CD4-positive, alpha-beta T cell treated with Interleukin-21 for 1 hour (primary cell): Measurements from ENCODE around the gene XRCC2.
"Not testable (repeated sequence)": the region's sequence is repeated elsewhere in the genome, so short reads cannot be mapped to it uniquely, and the experiment has no call there.

Experiments used
- DNase-seq: peaks from one replicate; pipeline ENCODE4 v3.0.0-alpha.2; 2020

XRCC2 gene

DNA sequence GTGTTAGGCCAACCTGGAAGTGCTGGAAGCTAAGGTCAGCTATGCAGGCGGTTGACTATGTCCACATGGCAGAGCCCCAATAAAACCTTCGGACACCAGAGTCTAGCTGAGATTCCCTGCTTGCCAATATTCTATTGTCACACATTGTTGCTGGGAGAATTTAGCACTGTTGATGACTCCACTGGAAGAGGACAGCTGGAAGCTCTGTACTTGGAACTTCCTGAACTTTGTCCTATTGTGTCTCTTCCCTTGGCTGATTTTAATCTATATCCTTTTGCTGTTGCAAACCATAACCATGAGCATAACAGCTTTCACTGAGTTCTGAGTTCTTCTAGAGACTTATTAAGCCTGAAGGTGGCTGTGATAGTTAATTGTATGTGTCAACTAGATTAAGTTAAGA is 12.0 kb downstream of the XRCC2 start:
- DNase-seq = no peak

- DNase-seq = no peak
Observed at GRCh38 chr7:152663148-152663740, 12.7 kb downstream of the XRCC2 start.

GRCh38 chr7:152661479-152661878 is 14.5 kb downstream of the XRCC2 start:
- no peak for DNase-seq

GRCh38 chr7:152660021-152660420 is 15.9 kb downstream of the XRCC2 start:
- DNase-seq = no peak

DNA sequence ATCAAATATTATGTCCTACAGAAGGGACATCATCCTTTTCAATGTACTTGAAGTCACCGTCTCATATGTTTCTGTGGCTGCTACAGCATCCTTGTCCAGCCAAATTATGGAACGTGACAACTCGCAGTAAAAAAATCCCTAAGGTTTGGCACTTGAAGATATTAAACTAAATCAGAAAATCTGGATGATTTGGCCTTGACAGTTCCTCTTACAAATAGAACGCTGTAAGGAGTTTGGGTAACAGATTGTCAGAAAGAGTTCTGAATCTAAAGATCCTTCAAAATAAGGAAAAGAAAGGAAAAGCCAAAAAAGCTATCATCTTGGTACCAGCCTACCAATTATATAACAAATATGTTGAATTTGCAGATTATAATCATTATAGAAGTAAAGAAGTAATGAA is 21.0 kb downstream of the XRCC2 start:
- no peak for DNase-seq

DNA sequence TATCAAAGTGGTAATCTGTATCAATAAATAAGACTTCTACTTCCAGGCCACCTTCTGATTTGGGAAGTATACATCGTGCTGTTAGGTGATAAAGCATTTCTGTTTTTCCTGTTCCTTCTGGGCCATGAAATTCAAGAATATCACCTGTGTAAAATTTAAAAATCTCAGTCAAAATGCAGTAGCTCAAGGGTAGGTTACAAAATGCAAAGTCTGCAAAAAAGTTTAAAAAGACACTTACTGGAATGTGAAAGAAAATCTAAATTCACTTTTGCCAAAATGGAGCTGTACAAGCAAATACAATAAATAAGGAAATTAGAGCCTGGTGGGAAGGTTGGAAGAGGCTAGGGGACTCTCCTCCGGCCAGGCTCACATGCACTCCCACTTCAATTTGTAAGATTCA is 26.7 kb downstream of the XRCC2 start:
- DNase-seq = no peak

DNA sequence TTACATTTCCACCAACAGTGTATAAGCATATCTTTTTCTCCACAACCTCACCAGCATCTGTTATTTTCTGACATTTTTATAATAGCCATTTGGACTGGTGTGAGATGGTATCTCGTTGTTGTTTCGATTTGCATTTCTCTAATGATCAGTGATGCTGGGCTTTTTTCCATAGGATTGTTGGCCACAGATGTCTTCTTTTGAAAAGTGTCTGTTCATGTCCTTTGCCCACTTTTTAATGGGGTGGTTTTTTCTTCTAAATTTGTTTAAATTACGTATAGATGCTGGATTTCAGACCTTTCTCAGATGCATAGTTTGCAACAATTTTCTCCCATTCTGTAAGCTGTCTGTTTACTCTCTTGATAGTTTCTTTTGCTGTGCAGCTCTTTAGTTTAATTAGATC is 28.9 kb downstream of the XRCC2 start:
- no peak for DNase-seq

DNA sequence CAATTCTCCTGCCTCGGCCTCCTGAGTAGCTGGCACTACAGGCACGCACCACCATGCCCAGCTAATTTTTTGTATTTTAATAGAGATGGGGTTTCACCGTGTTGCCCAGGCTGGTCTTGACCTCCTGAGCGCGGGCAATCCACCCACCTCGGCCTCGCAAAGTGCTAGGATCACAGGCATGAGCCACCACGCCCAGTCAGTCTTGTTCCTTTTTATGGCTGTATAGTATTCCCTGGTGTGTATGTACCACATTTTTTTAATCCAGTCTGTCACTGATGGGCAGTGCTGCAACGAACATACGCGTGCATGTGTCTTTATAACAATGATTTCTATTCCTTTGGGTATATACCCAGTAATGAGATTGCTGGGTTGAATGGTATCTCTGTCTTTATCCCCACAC is 29.4 kb downstream of the XRCC2 start:
- DNase-seq = not testable (repeated sequence)

DNA sequence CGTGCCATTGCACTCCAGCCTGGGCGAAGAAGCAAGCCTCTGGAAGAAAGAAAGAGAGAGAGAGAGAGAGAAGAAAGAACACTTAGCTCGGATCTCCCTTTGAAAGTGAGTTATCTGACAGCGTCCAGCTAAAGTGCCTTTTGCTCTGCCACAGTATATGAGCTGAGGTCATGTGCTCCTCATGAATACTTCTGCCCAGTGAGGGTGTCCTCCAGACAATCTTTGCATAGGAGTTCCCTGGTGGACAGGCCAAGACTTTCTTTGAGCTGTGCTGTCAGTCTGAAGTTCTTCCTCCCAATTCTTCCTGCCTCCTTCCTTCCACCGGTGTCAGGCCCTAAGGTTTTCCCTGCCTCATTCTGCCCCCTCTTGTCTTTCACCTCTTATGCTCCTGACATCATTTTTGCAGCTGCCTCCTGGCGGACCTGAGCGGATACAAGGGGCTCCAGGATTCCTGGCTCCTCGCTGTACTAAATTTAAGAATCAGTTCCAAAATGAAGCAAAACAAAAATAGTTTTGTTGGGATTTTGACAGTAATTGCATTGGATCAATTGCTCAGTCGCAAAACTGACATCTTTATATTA is 31.9 kb downstream of the XRCC2 start:
- no peak for DNase-seq

GRCh38 chr7:152641384-152641783 is 34.6 kb downstream of the XRCC2 start:
- DNase-seq = no peak

- no peak for DNase-seq
Observed at GRCh38 chr7:152640829-152641228, 35.1 kb downstream of the XRCC2 start.

DNA sequence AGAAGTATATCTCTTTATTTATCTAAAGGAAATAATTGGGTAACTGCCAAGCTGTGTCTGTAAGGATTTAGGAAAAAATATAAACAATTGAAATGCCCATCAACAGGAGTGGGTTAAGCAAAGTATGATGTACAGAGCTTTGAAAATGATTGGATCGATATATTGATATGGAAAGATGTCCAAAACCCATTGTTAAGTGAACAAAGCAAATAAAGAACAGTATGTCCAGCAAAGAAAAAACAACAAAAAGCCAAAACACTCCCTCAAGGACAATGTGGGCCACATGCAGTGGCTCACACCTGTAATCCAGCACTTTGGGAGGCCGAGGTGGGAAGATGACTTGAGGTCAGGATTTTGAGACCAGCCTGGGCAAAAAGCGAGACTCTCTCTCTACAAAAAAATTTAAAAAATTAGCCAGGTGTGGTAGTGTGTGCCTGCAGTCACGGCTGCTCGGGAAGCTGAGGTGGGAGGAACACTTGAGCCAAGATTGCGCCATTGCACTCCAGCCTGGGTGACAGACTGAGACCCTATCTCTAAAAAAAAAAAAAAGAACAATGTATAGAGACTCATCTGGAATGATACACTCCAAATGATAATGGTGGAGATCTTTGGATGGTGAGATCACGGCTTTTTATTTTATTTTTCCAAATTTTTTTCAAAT is 37.9 kb downstream of the XRCC2 start:
- DNase-seq = no peak

- no peak for DNase-seq
Observed at GRCh38 chr7:152637161-152637560, 38.8 kb downstream of the XRCC2 start.

DNA sequence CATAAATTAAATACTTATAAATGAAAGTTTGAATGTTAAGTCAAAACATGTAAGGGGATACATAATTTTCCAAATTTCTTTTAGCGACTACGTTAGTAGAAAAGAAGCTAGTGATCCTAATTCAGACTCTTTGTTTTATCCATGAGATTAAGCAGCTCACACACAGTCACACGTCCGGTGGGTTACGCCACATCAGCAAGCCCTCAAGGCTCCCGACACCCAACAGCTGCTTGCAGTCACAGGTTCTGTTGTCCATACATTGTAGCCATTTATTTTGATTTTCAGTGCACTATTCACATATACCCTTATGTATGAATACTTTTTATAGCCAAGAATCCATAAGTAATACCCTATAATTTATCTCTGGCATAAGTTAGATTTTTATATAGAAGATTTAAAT is 39.5 kb downstream of the XRCC2 start:
- DNase-seq = no peak

DNA sequence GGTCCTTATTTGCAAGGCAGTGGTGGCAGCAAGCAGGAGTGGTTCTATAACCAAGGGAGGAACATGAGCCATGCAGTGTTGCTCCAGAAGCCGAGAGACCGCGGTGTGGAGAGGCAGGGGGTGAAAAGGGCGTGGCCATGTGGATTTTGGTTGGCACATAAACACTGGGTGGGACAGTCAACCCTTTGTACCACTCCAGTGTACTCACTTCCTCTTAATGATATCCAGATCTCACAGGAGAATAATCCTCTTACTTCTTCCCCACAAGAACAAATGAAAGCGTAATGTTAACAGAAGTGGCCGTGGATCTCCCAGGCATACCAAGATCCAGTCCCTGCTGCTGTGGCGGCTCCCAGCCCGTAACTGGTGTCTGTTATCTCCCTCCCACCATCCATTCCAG is 42.4 kb downstream of the XRCC2 start:
- no peak for DNase-seq

- DNase-seq = no peak
Observed at GRCh38 chr7:152633072-152633471, 42.9 kb downstream of the XRCC2 start.

DNA sequence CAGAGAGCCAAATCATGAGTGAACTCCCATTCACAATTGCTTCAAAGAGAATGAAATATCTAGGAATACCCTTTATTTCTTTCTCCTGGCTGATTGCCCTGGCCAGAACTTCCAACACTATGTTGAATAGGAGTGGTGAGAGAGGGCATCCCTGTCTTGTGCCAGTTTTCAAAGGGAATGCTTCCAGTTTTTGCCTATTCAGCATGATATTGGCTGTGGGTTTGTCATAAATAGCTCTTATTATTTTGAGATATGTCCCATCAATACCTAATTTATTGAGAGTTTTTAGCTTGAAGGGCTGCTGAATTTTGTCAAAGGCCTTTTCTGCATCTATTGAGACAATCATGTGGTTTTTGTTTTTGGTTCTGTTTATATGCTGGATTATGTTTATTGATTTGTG is 47.2 kb downstream of the XRCC2 start:
- DNase-seq = not testable (repeated sequence)

- no peak for DNase-seq
Observed at GRCh38 chr7:152624228-152624627, 51.7 kb downstream of the XRCC2 start.

GRCh38 chr7:152621426-152621825 is 54.5 kb downstream of the XRCC2 start:
- no peak for DNase-seq

DNA sequence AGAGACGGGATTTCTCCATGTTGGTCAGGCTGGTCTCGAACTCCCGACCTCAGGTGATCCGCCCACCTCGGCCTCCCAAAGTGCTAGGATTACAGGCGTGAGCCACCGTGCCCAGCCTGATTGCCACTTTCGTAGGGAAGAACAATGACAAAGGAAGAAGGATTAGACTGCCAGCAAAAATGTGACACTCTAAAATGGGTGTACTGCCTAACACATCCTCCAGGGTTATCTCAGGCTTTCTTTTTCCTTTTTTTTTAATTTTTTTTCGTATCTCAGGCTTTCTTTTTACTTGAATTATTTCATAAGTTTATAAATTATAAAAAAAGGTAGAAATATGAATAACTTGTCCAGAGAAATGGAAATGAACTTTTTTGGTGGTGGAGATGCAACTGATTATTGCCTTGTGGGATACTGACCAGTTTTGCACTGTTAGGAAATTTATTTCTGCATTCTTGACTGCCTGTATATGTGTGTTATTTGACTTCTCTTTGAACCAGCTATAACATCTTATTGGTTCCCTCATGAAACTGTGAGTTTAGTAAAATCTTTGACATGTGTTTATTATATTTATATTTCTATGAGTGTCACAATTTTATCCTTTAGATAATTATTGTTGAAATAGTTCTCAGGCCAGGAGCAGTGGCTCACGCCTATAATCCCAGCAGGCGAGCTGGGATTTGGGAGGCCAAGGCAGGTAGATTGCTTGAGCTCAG is 56.8 kb downstream of the XRCC2 start:
- DNase-seq = no peak

DNA sequence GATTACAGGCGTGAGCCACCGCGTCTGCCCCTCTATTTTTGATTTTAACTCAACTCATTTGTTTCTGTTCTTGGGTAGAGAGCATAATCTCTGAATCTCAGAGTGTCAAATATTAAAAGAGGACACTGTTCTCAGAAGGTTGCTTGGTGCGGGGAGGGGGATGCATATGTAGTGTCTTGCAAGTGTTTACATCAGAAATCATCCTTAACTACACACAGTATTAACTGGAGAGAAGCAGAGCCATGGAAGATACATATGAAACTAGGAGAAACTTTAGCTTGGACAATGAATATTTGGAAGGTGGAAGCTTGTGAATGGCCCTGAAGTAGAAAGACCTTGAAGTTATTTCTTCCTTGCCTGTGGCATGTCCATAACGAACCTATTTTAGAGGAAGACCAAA is 57.5 kb downstream of the XRCC2 start:
- DNase-seq = no peak

GRCh38 chr7:152617056-152617455 is 58.9 kb downstream of the XRCC2 start:
- DNase-seq = no peak

DNA sequence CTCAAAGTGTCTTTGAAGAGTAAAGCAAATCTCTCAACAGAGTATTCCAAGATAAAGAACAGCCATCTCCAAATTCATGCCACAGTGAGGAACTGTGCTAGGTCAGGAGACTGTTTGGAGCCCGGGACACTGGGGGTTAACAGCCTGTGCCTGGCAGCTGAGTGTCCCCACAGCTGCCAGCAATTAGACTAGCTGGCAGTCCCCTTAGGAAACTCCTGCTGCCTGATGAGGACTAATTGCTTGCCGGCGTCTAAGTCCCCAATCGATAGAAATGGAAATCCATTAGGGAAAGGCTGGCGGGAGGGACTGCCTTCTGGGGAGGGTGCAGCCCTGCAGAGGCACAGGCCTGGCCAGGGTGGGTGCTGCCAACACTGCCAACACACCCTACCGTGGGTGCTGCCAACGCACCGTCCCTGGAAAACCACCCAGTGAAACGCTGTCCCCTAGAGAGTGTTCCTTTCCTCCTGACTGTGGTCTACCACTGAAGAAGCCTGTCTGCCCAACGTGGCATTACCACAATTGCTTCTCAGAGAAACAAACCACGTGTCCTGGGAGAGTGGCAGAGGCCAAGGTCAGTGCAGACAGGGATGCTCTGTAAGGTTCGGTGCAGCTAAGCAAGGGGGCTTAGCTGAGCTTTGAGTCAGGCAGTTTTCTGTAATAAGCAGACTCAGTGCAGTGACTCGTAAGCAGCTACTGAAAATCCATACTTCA is 60.8 kb downstream of the XRCC2 start:
- no peak for DNase-seq
